GM23338 (cell line): ENCODE results near the gene TFAP2B. TPM values are rescaled to one million over a fixed set of nuclear protein-coding genes. Genes with fewer than 3 reads are reported as not detected.
A peak's percentile ranks its signal among the peaks of the same experiment; 100 is the strongest.

ENCODE experiments used
- ATAC-seq: fragments of 200-7000 bp; cut with Tn5 transposase; 3 replicates; pipeline ENCODE4 v1.9.1; 2020
- DNase-seq: peaks from one replicate; pipeline ENCODE4 v3.0.0-alpha.2; 2015; ENCODE audit warnings: low spot score
- H2AFZ ChIP-seq: fragments of 200-600 bp; sonication (generic); 2 replicates; pipeline ENCODE4 v1.8.0; 2016; ENCODE audit warnings: antibody characterized with exemption, mild to moderate bottlenecking, moderate library complexity
- H3F3A ChIP-seq: fragments of 200-600 bp; sonication (generic); replicated peaks from 2 replicates; pipeline ENCODE4 v1.8.0; 2017; ENCODE audit warnings: antibody characterized with exemption, mixed run types, low read depth
- H3K27ac ChIP-seq: fragments of 200-600 bp; sonication (generic); 2 replicates; pipeline ENCODE4 v1.6.1; 2016; ENCODE audit warnings: low read depth
- H3K27me3 ChIP-seq: fragments of 200-600 bp; sonication (generic); 2 replicates; pipeline ENCODE4 v1.8.0; 2016; ENCODE audit warnings: mild to moderate bottlenecking, mixed run types, moderate library complexity; ENCODE audit not compliant: insufficient read depth
- H3K36me3 ChIP-seq: fragments of 200-600 bp; sonication (generic); 2 replicates; pipeline ENCODE4 v1.8.0; 2016; ENCODE audit warnings: mild to moderate bottlenecking; ENCODE audit not compliant: insufficient read depth
- H3K4me1 ChIP-seq: fragments of 200-600 bp; sonication (generic); 2 replicates; pipeline ENCODE4 v1.8.0; 2016; ENCODE audit warnings: mild to moderate bottlenecking, moderate library complexity; ENCODE audit not compliant: insufficient read depth
- H3K4me2 ChIP-seq: fragments of 200-600 bp; sonication (generic); 2 replicates; pipeline ENCODE4 v1.7.1; 2017; ENCODE audit warnings: mixed run types
- H3K4me3 ChIP-seq: fragments of 200-600 bp; sonication (generic); 2 replicates; pipeline ENCODE4 v1.6.1; 2016; ENCODE audit warnings: mixed run types
- H3K79me2 ChIP-seq: fragments of 200-600 bp; sonication (generic); replicated peaks from 2 replicates; pipeline ENCODE4 v1.8.0; 2017; ENCODE audit warnings: mild to moderate bottlenecking; ENCODE audit not compliant: insufficient read depth
- H3K9me2 ChIP-seq: fragments of 200-600 bp; sonication (generic); 2 replicates; pipeline ENCODE4 v1.8.0; 2017; ENCODE audit not compliant: insufficient read depth
- H4K20me1 ChIP-seq: fragments of 200-600 bp; sonication (generic); replicated peaks from 2 replicates; pipeline ENCODE4 v1.8.0; 2017; ENCODE audit warnings: mild to moderate bottlenecking; ENCODE audit not compliant: insufficient read depth
- H3K27ac Mint-ChIP-seq: 2 replicates; pipeline ENCODE4 v1.8.0; 2020; ENCODE audit warnings: inconsistent platforms, mild to moderate bottlenecking, moderate library complexity, mixed read lengths
- H3K27me3 Mint-ChIP-seq: 3 replicates; pipeline ENCODE4 v1.8.0; 2022; ENCODE audit warnings: low read depth, mild to moderate bottlenecking, moderate library complexity, mixed read lengths, inconsistent platforms; ENCODE audit not compliant: insufficient read depth, poor library complexity
- H3K36me3 Mint-ChIP-seq: 3 replicates; pipeline ENCODE4 v1.8.0; 2021; ENCODE audit warnings: low read depth, mild to moderate bottlenecking, inconsistent platforms, moderate library complexity, mixed read lengths
- H3K4me1 Mint-ChIP-seq: 3 replicates; pipeline ENCODE4 v1.8.0; 2020; ENCODE audit warnings: mild to moderate bottlenecking, inconsistent platforms, mixed read lengths
- H3K4me3 Mint-ChIP-seq: 3 replicates; pipeline ENCODE4 v1.8.0; 2021; ENCODE audit warnings: moderate library complexity, mild to moderate bottlenecking, inconsistent platforms, mixed read lengths
- H3K9me3 Mint-ChIP-seq: 3 replicates; pipeline ENCODE4 v1.8.0; 2020; ENCODE audit warnings: moderate library complexity, mild to moderate bottlenecking, inconsistent platforms, mixed read lengths
- CREB1 ChIP-seq: fragments of 250-450 bp; sonication (Bioruptor Pico); IDR thresholded peaks from 2 replicates; pipeline ENCODE4 v1.5.0; 2020; ENCODE audit warnings: low read depth, mild to moderate bottlenecking, moderate library complexity
- CTCF ChIP-seq, 2 experiments: fragments of 200-600 bp in 1 of 2; sonication (generic) in 1 of 2; conservative IDR thresholded peaks; 2 replicates each; pipeline versions ENCODE4 v1.5.1 to v1.6.1; 2016 to 2017; ENCODE audit warnings: antibody characterized with exemption in 2 of 2, low read depth in 2 of 2, mild to moderate bottlenecking in 2 of 2, moderate library complexity in 1 of 2
- EZH2 ChIP-seq: fragments of 200-600 bp; sonication (generic); IDR thresholded peaks from one replicate; pipeline ENCODE4 v1.8.0; 2017; ENCODE audit warnings: antibody characterized with exemption, mild to moderate bottlenecking, low read depth; ENCODE audit not compliant: unreplicated experiment
- JUNB ChIP-seq: IDR thresholded peaks from one replicate; pipeline ENCODE4 v1.6.1; 2016; ENCODE audit warnings: antibody characterized with exemption; ENCODE audit not compliant: unreplicated experiment
- NANOG ChIP-seq: IDR thresholded peaks from 2 replicates; pipeline ENCODE4 v1.6.1; 2016; ENCODE audit warnings: antibody characterized with exemption, borderline replicate concordance
- POLR2AphosphoS5 ChIP-seq: IDR thresholded peaks from 2 replicates; pipeline ENCODE4 v1.6.1; 2016; ENCODE audit warnings: antibody characterized with exemption, low read depth
- STAT1 ChIP-seq: IDR thresholded peaks from one replicate; pipeline ENCODE4 v1.6.1; 2016; ENCODE audit warnings: antibody characterized with exemption; ENCODE audit not compliant: unreplicated experiment
- ZNF331 ChIP-seq: fragments of 250-450 bp; sonication (Bioruptor Pico); IDR thresholded peaks from 2 replicates; pipeline ENCODE4 v1.5.0; 2020; ENCODE audit warnings: low read depth, mild to moderate bottlenecking, moderate library complexity
- ZNF462 ChIP-seq: fragments of 250-450 bp; sonication (Bioruptor Pico); IDR thresholded peaks from 2 replicates; pipeline ENCODE4 v1.5.0; 2020; ENCODE audit warnings: mild to moderate bottlenecking, moderate library complexity
- polyA plus RNA-seq: library from polyadenylated mRNA; unstranded; fragments of >200 nt; fragmentation: Nextera tagmentation; extraction: Ambion mirVana; gene quantifications from 2 replicates; pipeline ENCODE4 v1.2.1, GENCODE V29; 2016
- total RNA-seq: library from RNA; depleted of rRNA; stranded (reverse); fragments of >200 nt; shearing (Covaris generic); gene quantifications from 2 replicates; pipeline ENCODE4 v1.2.3, GENCODE V29; 2014

Gene TFAP2B
- total and polyA plus RNA-seq, 2 experiments from 2014 or later, result not detected

- Histone ChIP-seq H3K9me2 (no peaks in the 10 kb centered on the region), H3K27me3 (peaks cover 72% of the 10 kb centered on the region), H3K36me3 (no peaks in the 10 kb centered on the region), H3K4me3 (no peak overlapping the region), H2AFZ (no peak overlapping the region), H4K20me1 (peaks cover 12% of the 10 kb centered on the region; the same call in 1 of the 2 replicates), H3F3A (peaks cover 13% of the 10 kb centered on the region), H3K27ac (no peak overlapping the region), H3K4me2 (0 out of 2 replicates have a peak overlapping the region, but pooled peaks have one; percentile 25), H3K79me2 (no peaks in the 10 kb centered on the region), H3K4me1 (peaks cover 39% of the 10 kb centered on the region)
- Mint-ChIP-seq H3K27ac (no peak overlapping the region), H3K27me3 (peaks cover 51% of the 10 kb centered on the region), H3K9me3 (no peaks in the 10 kb centered on the region), H3K4me3 (no peak overlapping the region), H3K4me1 (peaks cover 27% of the 10 kb centered on the region), H3K36me3 (no peaks in the 10 kb centered on the region)
- peak; percentile 21 for TF ChIP-seq EZH2
- TF ChIP-seq NANOG, result no peak
- TF ChIP-seq CTCF (conservative IDR thresholded peaks at IDR 0.05; ENCODE audit: low read depth in 2 of 2), result no peak
- ATAC-seq (no peak), DNase-seq (no peak)
Measured at GRCh38 chr6:50853939-50854338, 35.3 kb downstream of the TFAP2B start.

GRCh38 chr6:50861692-50862091 is 43.0 kb downstream of the TFAP2B start:
- Histone ChIP-seq H3K36me3 (no peaks in the 10 kb centered on the region), H4K20me1 (no peaks in the 10 kb centered on the region), H3K27ac (no peak overlapping the region), H3K4me1 (peaks cover 9% of the 10 kb centered on the region; the same call in 1 of the 2 replicates), H3K4me3 (no peak overlapping the region), H3K79me2 (no peaks in the 10 kb centered on the region), H3K4me2 (no peak overlapping the region), H2AFZ (no peak overlapping the region), H3K27me3 (no peaks in the 10 kb centered on the region), H3K9me2 (no peaks in the 10 kb centered on the region), H3F3A (no peaks in the 10 kb centered on the region)
- Mint-ChIP-seq H3K4me1 (peaks cover 5% of the 10 kb centered on the region; the same call in 2 of the 3 replicates), H3K9me3 (no peaks in the 10 kb centered on the region), H3K36me3 (no peaks in the 10 kb centered on the region), H3K4me3 (no peak overlapping the region), H3K27ac (no peak overlapping the region), H3K27me3 (peaks cover 4% of the 10 kb centered on the region)
- DNase-seq (no peak), ATAC-seq (no peak)
- TF ChIP-seq CTCF (conservative IDR thresholded peaks at IDR 0.05; ENCODE audit: low read depth in 2 of 2) (no peak), ZNF462 (CRISPR knock-in tag) (no peak), EZH2 (no peak), NANOG (no peak), JUNB (no peak), POLR2AphosphoS5 (no peak), STAT1 (no peak), ZNF331 (CRISPR knock-in tag) (no peak), CREB1 (no peak)
